ENCODE measurements around the gene OLFML1. TPM values are rescaled to one million over a fixed set of nuclear protein-coding genes. Genes with fewer than 3 reads are reported as not detected.

OLFML1 gene
- total RNA-seq, 1 experiment from 2014 or later, result not detected

DNA sequence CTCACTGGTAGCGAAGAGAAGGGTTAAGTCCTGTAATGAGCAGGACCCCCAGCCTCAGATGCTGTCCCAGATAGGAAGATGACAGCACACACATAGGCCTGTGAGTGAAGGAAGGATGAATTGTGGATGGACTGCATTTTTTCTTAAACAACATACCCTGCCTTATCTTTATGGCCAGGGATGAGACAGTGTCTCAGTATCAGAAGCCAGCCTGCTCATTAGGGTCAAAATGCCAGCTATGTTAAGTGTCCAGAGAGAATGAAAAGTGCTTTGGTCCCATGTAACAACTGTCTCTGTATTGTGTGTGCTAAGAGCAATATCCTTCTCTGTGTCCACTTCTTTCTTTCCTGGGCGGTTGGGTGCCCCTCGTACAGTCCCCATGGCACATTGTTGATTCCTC is 58.7 kb downstream of the OLFML1 start (continued):
- TF ChIP-seq, protein P1, sequence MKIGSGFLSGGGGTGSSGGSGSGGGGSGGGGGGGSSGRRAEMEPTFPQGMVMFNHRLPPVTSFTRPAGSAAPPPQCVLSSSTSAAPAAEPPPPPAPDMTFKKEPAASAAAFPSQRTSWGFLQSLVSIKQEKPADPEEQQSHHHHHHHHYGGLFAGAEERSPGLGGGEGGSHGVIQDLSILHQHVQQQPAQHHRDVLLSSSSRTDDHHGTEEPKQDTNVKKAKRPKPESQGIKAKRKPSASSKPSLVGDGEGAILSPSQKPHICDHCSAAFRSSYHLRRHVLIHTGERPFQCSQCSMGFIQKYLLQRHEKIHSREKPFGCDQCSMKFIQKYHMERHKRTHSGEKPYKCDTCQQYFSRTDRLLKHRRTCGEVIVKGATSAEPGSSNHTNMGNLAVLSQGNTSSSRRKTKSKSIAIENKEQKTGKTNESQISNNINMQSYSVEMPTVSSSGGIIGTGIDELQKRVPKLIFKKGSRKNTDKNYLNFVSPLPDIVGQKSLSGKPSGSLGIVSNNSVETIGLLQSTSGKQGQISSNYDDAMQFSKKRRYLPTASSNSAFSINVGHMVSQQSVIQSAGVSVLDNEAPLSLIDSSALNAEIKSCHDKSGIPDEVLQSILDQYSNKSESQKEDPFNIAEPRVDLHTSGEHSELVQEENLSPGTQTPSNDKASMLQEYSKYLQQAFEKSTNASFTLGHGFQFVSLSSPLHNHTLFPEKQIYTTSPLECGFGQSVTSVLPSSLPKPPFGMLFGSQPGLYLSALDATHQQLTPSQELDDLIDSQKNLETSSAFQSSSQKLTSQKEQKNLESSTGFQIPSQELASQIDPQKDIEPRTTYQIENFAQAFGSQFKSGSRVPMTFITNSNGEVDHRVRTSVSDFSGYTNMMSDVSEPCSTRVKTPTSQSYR (CRISPR knock-in tag; IDR thresholded peaks at IDR 0.05), result no peak
- no peak for TF ChIP-seq ZNF263 (CRISPR knock-in tag; IDR thresholded peaks at IDR 0.05; ENCODE audit: low read depth)
- TF ChIP-seq ETV6 (CRISPR knock-in tag; IDR thresholded peaks at IDR 0.05), result no peak
- TF ChIP-seq, protein P2, sequence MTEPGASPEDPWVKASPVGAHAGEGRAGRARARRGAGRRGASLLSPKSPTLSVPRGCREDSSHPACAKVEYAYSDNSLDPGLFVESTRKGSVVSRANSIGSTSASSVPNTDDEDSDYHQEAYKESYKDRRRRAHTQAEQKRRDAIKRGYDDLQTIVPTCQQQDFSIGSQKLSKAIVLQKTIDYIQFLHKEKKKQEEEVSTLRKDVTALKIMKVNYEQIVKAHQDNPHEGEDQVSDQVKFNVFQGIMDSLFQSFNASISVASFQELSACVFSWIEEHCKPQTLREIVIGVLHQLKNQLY (CRISPR knock-in tag; IDR thresholded peaks at IDR 0.05), result no peak
- TF ChIP-seq, protein P3, sequence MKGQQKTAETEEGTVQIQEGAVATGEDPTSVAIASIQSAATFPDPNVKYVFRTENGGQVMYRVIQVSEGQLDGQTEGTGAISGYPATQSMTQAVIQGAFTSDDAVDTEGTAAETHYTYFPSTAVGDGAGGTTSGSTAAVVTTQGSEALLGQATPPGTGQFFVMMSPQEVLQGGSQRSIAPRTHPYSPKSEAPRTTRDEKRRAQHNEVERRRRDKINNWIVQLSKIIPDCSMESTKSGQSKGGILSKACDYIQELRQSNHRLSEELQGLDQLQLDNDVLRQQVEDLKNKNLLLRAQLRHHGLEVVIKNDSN (CRISPR knock-in tag; IDR thresholded peaks at IDR 0.05), result no peak

DNA sequence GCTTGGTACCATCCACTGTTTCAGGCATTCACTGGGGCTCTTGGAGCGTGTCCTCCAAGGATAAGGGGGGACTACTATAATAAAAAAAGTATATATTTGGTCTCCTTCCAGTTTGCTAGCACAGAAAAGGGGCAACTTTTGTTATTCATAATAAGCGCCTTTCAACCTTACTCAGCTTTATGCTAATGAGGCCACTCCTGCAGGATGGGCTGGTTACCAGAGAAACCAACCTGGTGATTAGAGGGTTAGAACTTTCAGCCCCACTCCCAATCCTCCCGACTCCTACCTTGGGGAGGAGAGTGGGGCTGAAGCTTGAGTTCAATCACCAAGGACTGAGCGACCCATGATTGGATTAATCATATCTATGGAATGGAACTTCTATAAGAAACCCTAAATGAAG is 60.3 kb downstream of the OLFML1 start:
- H3K9me3 Mint-ChIP-seq, result no peaks in the 10 kb centered on the region
- no peak overlapping the region for H3K4me3 Mint-ChIP-seq
- H3K27ac Mint-ChIP-seq, result no peak overlapping the region
- peaks cover 37% of the 10 kb centered on the region for H3K4me1 Mint-ChIP-seq
- peak; percentile 5; the same call in 1 of the 2 replicates for ATAC-seq
- CTCF ChIA-PET, result interaction anchor here (0.6 to 1.2 kb wide), 4 partner anchors 9 to 149 kb away, joined by 3 read pairs; no protein-coding TSS in a partner anchor
- POLR2A ChIA-PET, result no interaction called here
- DNase-seq (ENCODE audit: low spot score), result no peak
- TF ChIP-seq GABPB1 (CRISPR knock-in tag; IDR thresholded peaks at IDR 0.05), result no peak
- no peaks in the 10 kb centered on the region for H3K27me3 Mint-ChIP-seq (ENCODE audit: low read depth)
- H3K36me3 Mint-ChIP-seq, result no peaks in the 10 kb centered on the region

DNA sequence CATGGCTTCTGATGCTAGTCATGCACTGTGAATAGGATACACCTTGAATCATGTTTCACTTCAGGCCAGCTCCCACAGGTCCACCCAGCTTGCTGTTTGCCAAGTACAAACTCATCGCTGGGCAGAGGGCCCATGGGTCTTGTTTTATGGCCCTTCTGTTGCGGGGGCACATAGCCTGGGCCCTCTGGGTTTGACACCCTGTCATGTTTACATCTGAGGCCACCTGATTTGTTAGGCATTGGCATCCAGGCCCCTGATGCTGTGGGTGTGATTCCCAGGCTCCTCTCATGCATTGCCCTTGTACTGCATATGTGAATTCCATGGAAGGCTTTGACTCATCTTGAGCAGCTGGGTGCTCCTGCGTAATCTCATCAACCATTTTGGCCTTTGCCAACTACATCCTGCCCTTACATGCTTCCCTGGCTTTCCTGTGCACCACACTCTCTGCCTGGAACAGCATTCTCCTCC is 61.1 kb downstream of the OLFML1 start:
- Mint-ChIP-seq H3K27me3 (ENCODE audit: low read depth) (no peaks in the 10 kb centered on the region), H3K9me3 (no peaks in the 10 kb centered on the region), H3K27ac (no peak overlapping the region), H3K36me3 (no peaks in the 10 kb centered on the region), H3K4me3 (no peak overlapping the region), H3K4me1 (peaks cover 37% of the 10 kb centered on the region)
- DNase-seq (ENCODE audit: low spot score) (no peak), ATAC-seq (no peak)
- ChIA-PET CTCF (interaction anchor here (0.8 to 1.3 kb wide), 5 partner anchors 9 to 31 kb away, joined by 3 read pairs; no protein-coding TSS in a partner anchor), POLR2A (no interaction called here)
- TF ChIP-seq GTF2I (CRISPR knock-in tag; conservative IDR thresholded peaks at IDR 0.05), result no peak

DNA sequence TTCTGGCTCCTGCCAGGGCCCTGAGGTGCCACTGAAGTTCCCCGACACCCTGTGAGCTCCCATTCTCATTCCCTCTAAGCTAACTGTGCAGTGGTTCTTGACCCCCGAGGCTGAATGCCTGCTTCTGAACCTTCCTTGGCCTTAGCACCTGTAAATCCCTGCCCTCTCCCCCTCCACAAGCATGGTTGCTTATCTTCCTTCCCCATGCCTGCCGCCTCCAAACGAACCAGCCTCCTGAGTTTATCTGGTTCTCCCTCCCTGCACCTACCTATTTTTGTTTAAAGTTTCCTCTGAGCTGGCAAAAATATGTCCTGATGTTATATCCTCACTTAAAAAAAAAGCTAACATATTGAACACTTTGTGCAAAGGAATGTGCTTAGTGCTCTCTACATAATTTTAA is 62.4 kb downstream of the OLFML1 start:
- Mint-ChIP-seq H3K36me3 (no peaks in the 10 kb centered on the region), H3K4me1 (peaks cover 37% of the 10 kb centered on the region), H3K27ac (no peak overlapping the region), H3K27me3 (ENCODE audit: low read depth) (no peaks in the 10 kb centered on the region), H3K4me3 (no peak overlapping the region), H3K9me3 (no peaks in the 10 kb centered on the region)
- no peak for TF ChIP-seq JAZF1 (CRISPR knock-in tag; IDR thresholded peaks at IDR 0.05)
- TF ChIP-seq NR2C2 (CRISPR knock-in tag; IDR thresholded peaks at IDR 0.05), result no peak
- TF ChIP-seq, protein P4, sequence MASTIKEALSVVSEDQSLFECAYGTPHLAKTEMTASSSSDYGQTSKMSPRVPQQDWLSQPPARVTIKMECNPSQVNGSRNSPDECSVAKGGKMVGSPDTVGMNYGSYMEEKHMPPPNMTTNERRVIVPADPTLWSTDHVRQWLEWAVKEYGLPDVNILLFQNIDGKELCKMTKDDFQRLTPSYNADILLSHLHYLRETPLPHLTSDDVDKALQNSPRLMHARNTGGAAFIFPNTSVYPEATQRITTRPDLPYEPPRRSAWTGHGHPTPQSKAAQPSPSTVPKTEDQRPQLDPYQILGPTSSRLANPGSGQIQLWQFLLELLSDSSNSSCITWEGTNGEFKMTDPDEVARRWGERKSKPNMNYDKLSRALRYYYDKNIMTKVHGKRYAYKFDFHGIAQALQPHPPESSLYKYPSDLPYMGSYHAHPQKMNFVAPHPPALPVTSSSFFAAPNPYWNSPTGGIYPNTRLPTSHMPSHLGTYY (CRISPR knock-in tag; IDR thresholded peaks at IDR 0.05), result no peak
- ATAC-seq, result no peak
- ChIA-PET POLR2A (no interaction called here), CTCF (interaction anchor here (1.3 to 4.4 kb wide), 7 partner anchors 9 to 143 kb away, joined by 3 to 29 read pairs (median 14); partner anchors contain the start of gene PPFIBP2)
- DNase-seq (ENCODE audit: low spot score), result no peak

DNA sequence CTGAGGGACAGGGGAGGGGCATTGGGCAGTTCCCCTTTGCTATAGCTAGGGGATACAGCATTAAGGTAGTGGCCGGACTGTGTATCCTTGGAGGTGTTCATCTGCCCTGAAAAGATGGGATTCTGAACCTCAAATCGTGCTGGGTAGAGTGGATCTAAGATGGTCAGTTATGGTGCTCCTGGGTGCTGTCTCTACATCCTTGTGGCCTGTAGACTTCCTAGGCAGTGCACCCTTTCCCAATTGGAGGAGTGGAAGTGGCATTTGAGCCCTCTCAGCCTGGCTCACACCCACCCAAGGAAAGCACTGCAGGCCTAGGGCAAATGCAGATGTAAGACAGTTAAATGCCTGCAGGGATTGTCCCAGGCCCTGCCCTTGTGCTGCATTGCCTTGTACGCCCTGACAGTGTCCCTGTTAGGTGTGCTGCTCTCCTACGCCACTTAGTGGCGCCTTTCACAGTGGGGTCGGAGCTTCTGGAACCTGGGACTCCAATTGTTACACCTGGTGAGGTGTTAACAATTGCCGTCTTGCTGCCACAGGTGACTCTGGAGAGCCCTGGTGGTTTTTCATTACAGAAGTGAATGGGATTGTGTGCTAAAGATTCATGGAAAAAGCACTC is 63.5 kb downstream of the OLFML1 start:
- Mint-ChIP-seq H3K9me3 (no peaks in the 10 kb centered on the region), H3K27ac (0 out of 2 replicates have a peak overlapping the region, but pooled peaks have one; percentile 14), H3K27me3 (ENCODE audit: low read depth) (no peaks in the 10 kb centered on the region), H3K4me3 (no peak overlapping the region), H3K36me3 (no peaks in the 10 kb centered on the region), H3K4me1 (peaks cover 37% of the 10 kb centered on the region)
- ChIA-PET CTCF (interaction anchor here (0.6 to 4.4 kb wide), 23 partner anchors 10 to 736 kb away, joined by 3 to 29 read pairs (median 4); partner anchors contain the start of genes OLFML1 and PPFIBP2), POLR2A (interaction anchor here (0.5 kb wide), 1 partner anchor 109 kb away, joined by 3 read pairs; no protein-coding TSS in a partner anchor)
- DNase-seq (ENCODE audit: low spot score) (peak; percentile 84), ATAC-seq (peak; percentile 98)
- TF ChIP-seq, protein P5, sequence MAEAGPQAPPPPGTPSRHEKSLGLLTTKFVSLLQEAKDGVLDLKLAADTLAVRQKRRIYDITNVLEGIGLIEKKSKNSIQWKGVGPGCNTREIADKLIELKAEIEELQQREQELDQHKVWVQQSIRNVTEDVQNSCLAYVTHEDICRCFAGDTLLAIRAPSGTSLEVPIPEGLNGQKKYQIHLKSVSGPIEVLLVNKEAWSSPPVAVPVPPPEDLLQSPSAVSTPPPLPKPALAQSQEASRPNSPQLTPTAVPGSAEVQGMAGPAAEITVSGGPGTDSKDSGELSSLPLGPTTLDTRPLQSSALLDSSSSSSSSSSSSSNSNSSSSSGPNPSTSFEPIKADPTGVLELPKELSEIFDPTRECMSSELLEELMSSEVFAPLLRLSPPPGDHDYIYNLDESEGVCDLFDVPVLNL (CRISPR knock-in tag; IDR thresholded peaks at IDR 0.05; ENCODE audit: borderline replicate concordance, low read depth), result no peak
- TF ChIP-seq FOXJ3 (CRISPR knock-in tag; IDR thresholded peaks at IDR 0.05; ENCODE audit: borderline replicate concordance) (no peak), SMAD4 (CRISPR knock-in tag; IDR thresholded peaks at IDR 0.05) (no peak), GRHL2 (CRISPR knock-in tag; IDR thresholded peaks at IDR 0.05; ENCODE audit: insufficient replicate concordance, severe bottlenecking) (no peak), NR1H2 (CRISPR knock-in tag; IDR thresholded peaks at IDR 0.05) (no peak)
- TF ChIP-seq, protein P6, sequence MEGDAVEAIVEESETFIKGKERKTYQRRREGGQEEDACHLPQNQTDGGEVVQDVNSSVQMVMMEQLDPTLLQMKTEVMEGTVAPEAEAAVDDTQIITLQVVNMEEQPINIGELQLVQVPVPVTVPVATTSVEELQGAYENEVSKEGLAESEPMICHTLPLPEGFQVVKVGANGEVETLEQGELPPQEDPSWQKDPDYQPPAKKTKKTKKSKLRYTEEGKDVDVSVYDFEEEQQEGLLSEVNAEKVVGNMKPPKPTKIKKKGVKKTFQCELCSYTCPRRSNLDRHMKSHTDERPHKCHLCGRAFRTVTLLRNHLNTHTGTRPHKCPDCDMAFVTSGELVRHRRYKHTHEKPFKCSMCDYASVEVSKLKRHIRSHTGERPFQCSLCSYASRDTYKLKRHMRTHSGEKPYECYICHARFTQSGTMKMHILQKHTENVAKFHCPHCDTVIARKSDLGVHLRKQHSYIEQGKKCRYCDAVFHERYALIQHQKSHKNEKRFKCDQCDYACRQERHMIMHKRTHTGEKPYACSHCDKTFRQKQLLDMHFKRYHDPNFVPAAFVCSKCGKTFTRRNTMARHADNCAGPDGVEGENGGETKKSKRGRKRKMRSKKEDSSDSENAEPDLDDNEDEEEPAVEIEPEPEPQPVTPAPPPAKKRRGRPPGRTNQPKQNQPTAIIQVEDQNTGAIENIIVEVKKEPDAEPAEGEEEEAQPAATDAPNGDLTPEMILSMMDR (IDR thresholded peaks at IDR 0.05), result peak; percentile 45; the same call in 1 of the 2 replicates
